ENCODE measurements around the gene AKR1C2.
"Not testable (repeated sequence)": the region's sequence is repeated elsewhere in the genome, so short reads cannot be mapped to it uniquely, and the experiment has no call there.

Gene AKR1C2

DNA sequence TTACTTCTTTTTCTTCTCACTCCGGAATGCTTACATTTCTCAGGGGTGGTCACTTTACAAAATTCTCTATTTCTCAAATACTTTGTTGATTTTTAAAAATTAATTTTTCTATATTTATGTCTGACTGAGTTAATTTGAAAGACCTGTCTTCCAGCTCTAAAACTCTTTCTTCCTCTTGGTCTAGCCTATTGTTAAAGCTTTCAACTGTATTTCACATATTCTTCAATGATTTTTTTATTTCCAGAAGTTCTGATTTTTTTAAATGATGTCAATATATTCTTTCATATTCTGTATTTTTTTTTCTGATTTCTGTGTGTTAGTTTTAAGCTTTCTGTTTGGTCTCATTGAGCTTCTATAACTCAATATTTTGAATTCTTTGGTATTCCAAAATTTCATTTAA lies 27.3 kb upstream of the AKR1C2 start:
- H3K36me3 ChIP-seq (ENCODE audit: control insufficient read depth, insufficient read depth, low read length) = no peaks in the 10 kb centered on the region
- H3K4me1 ChIP-seq (ENCODE audit: control insufficient read depth, insufficient read depth, low read length) = no peaks in the 10 kb centered on the region
- no peaks in the 10 kb centered on the region for H3K27me3 ChIP-seq (ENCODE audit: control insufficient read depth, insufficient read depth, low read length, poor library complexity, severe bottlenecking)
- no peak overlapping the region for H3K27ac ChIP-seq (ENCODE audit: insufficient read depth, low read depth, low read length, poor library complexity, severe bottlenecking)
- WGBS, 2 experiments = 100% methylated on average over 1 of the region's 1 CpG; no CpG with 5 or more reads in 1 of the 2 experiments
- H3K9me3 ChIP-seq (ENCODE audit: control insufficient read depth, low read length) = peaks cover 4% of the 10 kb centered on the region
- no peak overlapping the region for H3K4me3 ChIP-seq (ENCODE audit: insufficient read depth, low read depth, low read length)

DNA sequence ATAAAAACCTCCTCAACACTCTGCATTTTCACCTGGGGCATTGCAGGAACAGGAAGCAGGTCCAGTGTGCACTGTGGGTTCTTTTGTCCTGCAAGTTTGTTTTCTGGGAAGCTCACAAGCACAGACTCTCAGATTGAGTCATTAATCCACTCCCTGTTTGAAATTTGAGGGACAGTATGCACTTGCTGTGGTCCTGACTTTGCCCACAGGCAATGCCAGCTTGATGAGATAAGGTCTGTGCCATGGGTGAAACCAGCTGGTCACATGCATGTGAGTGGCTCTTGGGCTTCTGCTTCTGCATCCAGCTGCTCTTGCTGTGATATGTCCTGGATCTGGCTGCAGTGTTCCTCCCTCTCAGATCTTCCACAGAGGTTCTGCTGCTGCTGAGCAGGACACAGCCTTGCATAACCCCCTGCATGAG lies 21.8 kb upstream of the AKR1C2 start:
- H3K36me3 ChIP-seq (ENCODE audit: control insufficient read depth, insufficient read depth, low read length); H3K27ac ChIP-seq (ENCODE audit: insufficient read depth, low read depth, low read length, poor library complexity, severe bottlenecking); H3K4me3 ChIP-seq (ENCODE audit: insufficient read depth, low read depth, low read length); H3K27me3 ChIP-seq (ENCODE audit: control insufficient read depth, insufficient read depth, low read length, poor library complexity, severe bottlenecking); H3K4me1 ChIP-seq (ENCODE audit: control insufficient read depth, insufficient read depth, low read length); H3K9me3 ChIP-seq (ENCODE audit: control insufficient read depth, low read length): not testable (repeated sequence)

DNA sequence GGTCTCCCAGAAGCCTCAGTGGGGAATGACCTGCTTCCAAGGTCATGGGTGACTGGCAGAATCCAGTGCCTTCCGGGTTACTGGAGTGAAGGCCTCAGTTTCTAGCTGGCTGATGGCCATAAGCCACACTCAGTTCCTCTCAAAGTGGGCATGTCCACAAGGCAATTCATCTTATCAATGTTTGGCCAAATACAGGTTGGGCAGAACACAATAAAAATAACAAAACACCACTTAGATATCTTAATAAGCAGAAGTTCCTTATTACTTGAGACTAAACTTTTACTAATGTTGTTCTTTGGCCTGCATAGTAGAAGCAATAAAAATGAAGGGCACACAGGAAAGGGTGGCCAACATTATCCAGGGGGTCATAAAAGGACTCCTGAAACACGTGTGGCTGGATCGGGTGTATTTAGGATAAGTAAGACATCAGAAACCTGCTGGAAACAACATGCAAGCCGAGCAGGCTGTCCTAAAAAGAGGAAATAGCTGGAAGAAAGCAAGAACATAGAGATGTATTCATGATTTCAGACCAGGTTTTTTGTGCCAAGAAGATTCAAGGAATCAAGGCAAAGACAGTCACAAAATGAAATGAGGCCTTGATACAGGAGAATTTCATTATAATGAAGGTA lies 19.6 kb upstream of the AKR1C2 start:
- Histone ChIP-seq H3K4me3 (ENCODE audit: insufficient read depth, low read depth, low read length) (no peak overlapping the region), H3K27me3 (ENCODE audit: control insufficient read depth, insufficient read depth, low read length, poor library complexity, severe bottlenecking) (no peaks in the 10 kb centered on the region), H3K4me1 (ENCODE audit: control insufficient read depth, insufficient read depth, low read length) (no peaks in the 10 kb centered on the region), H3K9me3 (ENCODE audit: control insufficient read depth, low read length) (no peaks in the 10 kb centered on the region), H3K27ac (ENCODE audit: insufficient read depth, low read depth, low read length, poor library complexity, severe bottlenecking) (no peak overlapping the region), H3K36me3 (ENCODE audit: control insufficient read depth, insufficient read depth, low read length) (no peaks in the 10 kb centered on the region)
- 69 to 71% methylated on average over 4 of the region's 4 CpGs for WGBS, 2 experiments

DNA sequence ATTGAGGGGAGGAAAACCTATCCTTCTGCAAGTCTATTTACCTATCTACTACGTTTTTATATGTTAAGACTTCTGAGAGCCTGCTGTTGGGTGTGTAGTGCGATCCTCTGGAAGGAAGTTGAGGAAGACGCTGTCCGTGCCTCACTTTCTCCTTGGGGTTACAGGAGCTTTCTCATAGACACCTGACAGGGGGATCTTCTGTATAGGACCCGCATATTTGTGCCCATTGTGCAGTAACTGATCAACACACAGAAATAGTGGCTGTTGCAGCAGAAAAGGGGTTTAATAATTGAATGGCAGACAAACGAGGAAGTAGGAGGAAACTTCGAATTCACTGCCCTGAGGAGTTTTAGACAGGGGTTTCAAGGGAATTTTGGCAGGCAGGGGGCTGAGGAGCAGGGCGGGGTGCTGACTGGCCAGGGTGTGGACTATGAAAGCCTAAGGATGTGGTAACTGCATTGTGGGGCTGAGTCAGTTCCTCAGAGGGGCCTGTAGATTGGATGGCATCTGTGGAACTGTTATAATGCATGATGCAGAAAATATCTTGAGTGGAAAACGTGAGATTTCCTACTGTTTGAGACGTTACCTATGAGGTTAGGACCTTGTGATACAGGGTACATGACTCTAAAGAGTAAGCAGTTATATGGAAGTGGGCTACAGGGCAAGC lies 18.1 kb upstream of the AKR1C2 start:
- not testable (repeated sequence) for H3K27ac ChIP-seq (ENCODE audit: insufficient read depth, low read depth, low read length, poor library complexity, severe bottlenecking); H3K36me3 ChIP-seq (ENCODE audit: control insufficient read depth, insufficient read depth, low read length); H3K27me3 ChIP-seq (ENCODE audit: control insufficient read depth, insufficient read depth, low read length, poor library complexity, severe bottlenecking); H3K4me1 ChIP-seq (ENCODE audit: control insufficient read depth, insufficient read depth, low read length); H3K4me3 ChIP-seq (ENCODE audit: insufficient read depth, low read depth, low read length); H3K9me3 ChIP-seq (ENCODE audit: control insufficient read depth, low read length)
- WGBS, 2 experiments = 86 to 87% methylated on average over 8 of the region's 10 CpGs

DNA sequence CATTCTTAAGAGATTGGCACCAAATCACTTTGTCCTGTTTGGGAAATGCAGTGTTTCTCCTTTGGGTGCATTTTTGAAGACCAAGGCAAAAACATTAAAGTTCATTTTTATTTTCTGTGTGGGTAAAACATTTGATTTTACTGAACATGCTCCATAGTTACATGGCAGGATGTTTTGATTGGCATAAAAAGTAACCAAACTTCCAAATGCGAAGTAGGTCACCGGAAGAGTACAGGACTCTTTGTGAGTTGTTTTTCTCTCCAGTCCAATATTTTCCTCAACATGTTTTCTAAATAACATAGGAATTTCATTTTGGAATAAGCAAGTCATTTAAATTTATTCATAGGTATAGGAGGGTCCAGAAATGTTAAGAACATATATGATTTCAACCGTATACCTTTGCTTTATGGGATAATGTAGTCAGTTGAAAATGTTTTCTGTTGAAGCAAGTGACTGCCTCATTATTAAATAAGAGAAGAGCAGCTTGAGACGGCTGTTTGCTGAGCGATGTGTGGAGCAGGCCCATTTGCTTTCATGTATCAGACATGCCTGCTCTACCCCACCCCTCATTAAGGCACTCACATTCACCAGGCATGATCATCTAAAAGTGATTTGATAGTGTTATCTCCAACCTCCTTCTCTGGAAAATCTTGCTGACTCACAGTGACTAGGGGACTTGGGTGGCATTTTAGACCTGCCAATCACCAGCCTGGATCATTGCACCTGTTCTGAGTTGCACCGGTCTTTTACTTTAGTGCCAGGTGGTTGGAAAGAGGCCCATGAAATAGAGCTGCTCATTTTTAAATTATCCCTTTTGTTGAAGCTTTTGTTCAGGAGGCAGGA lies 16.3 kb upstream of the AKR1C2 start:
- not testable (repeated sequence) for H3K4me3 ChIP-seq (ENCODE audit: insufficient read depth, low read depth, low read length); H3K4me1 ChIP-seq (ENCODE audit: control insufficient read depth, insufficient read depth, low read length); H3K27ac ChIP-seq (ENCODE audit: insufficient read depth, low read depth, low read length, poor library complexity, severe bottlenecking); H3K27me3 ChIP-seq (ENCODE audit: control insufficient read depth, insufficient read depth, low read length, poor library complexity, severe bottlenecking); H3K9me3 ChIP-seq (ENCODE audit: control insufficient read depth, low read length); H3K36me3 ChIP-seq (ENCODE audit: control insufficient read depth, insufficient read depth, low read length)
- 80 to 85% methylated on average over 5 to 6 of the region's 6 CpGs for WGBS, 2 experiments

DNA sequence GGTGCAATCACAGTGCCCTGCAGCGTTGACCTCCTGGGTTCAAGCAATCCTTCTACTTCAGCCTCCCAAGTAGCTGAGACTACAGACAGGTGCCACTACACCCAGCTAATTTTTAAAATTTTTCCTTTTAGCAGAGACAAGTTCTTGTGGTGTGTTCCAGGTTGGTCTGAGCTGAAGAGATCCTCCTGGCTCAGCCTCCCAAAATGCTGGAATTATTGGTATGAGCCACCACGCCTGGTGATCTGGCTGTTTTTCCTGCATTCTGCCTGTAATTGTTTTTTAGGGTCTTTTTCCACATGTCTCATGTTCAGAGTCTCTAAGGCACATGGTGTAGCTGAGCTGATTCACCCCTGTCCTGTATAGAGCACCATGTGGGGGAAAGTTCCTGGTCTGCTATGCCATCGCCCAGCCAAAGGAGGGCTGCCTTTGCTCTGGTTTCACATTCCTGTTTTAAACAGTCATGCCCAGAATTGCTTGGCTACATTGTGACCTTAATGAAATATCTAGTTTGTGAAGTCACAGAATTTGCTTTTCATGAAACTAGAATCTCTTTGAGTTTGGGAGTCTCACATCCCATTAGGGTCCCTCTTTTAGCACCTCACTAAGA lies 15.1 kb upstream of the AKR1C2 start:
- not testable (repeated sequence) for H3K4me3 ChIP-seq (ENCODE audit: insufficient read depth, low read depth, low read length); H3K27ac ChIP-seq (ENCODE audit: insufficient read depth, low read depth, low read length, poor library complexity, severe bottlenecking); H3K36me3 ChIP-seq (ENCODE audit: control insufficient read depth, insufficient read depth, low read length); H3K4me1 ChIP-seq (ENCODE audit: control insufficient read depth, insufficient read depth, low read length); H3K27me3 ChIP-seq (ENCODE audit: control insufficient read depth, insufficient read depth, low read length, poor library complexity, severe bottlenecking); H3K9me3 ChIP-seq (ENCODE audit: control insufficient read depth, low read length)
- 91 to 97% methylated on average over 2 of the region's 3 CpGs for WGBS, 2 experiments

DNA sequence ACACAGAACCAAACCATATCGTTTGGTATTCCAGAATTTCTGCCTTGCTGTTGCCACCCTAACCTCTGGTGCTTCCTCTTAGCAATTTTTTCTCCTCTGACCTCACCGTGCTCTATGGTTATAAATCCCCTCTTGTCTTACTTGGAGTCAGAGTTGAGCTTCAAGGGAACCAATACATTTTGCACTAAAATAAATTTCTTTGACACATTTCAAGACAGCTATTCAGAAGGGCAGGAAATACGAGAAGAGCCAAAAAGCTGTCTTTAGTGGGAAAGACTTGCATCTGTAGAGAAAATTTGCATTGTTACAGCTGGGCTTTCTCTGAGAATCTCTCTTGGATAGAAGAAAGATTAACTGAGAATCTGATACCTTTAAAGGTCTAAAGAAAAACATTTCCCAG lies 14.5 kb upstream of the AKR1C2 start:
- Histone ChIP-seq H3K9me3 (ENCODE audit: control insufficient read depth, low read length) (no peaks in the 10 kb centered on the region), H3K27me3 (ENCODE audit: control insufficient read depth, insufficient read depth, low read length, poor library complexity, severe bottlenecking) (no peaks in the 10 kb centered on the region), H3K27ac (ENCODE audit: insufficient read depth, low read depth, low read length, poor library complexity, severe bottlenecking) (no peak overlapping the region), H3K4me1 (ENCODE audit: control insufficient read depth, insufficient read depth, low read length) (no peaks in the 10 kb centered on the region), H3K4me3 (ENCODE audit: insufficient read depth, low read depth, low read length) (no peak overlapping the region), H3K36me3 (ENCODE audit: control insufficient read depth, insufficient read depth, low read length) (no peaks in the 10 kb centered on the region)
- WGBS, 2 experiments = 68 to 70% methylated on average over 3 of the region's 3 CpGs

DNA sequence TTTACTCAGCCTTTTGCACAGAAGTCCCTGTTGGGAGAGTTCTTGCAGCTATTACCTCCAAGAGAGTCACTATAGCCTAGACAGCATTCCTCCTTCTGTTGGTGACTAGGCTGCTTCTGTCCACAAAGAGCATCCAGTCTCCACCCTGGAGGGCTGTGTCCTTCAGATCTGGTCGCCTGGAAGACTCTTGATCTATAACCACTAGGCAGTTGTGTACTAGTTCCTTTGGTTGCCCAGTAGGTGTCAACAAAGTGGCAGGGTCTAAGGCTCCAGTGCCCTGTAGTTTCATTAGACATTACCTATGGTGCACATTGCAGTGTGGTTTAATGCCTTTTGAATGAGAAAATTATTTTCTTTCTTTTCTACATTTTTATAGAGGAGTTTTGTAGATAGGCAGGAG lies 11.3 kb upstream of the AKR1C2 start:
- H3K4me3 ChIP-seq (ENCODE audit: insufficient read depth, low read depth, low read length) = no peak overlapping the region
- no peak overlapping the region for H3K27ac ChIP-seq (ENCODE audit: insufficient read depth, low read depth, low read length, poor library complexity, severe bottlenecking)
- WGBS, 2 experiments = 84 to 89% methylated on average over 1 of the region's 1 CpG
- no peaks in the 10 kb centered on the region for H3K4me1 ChIP-seq (ENCODE audit: control insufficient read depth, insufficient read depth, low read length)
- H3K27me3 ChIP-seq (ENCODE audit: control insufficient read depth, insufficient read depth, low read length, poor library complexity, severe bottlenecking) = no peaks in the 10 kb centered on the region
- H3K36me3 ChIP-seq (ENCODE audit: control insufficient read depth, insufficient read depth, low read length) = no peaks in the 10 kb centered on the region
- H3K9me3 ChIP-seq (ENCODE audit: control insufficient read depth, low read length) = no peaks in the 10 kb centered on the region

DNA sequence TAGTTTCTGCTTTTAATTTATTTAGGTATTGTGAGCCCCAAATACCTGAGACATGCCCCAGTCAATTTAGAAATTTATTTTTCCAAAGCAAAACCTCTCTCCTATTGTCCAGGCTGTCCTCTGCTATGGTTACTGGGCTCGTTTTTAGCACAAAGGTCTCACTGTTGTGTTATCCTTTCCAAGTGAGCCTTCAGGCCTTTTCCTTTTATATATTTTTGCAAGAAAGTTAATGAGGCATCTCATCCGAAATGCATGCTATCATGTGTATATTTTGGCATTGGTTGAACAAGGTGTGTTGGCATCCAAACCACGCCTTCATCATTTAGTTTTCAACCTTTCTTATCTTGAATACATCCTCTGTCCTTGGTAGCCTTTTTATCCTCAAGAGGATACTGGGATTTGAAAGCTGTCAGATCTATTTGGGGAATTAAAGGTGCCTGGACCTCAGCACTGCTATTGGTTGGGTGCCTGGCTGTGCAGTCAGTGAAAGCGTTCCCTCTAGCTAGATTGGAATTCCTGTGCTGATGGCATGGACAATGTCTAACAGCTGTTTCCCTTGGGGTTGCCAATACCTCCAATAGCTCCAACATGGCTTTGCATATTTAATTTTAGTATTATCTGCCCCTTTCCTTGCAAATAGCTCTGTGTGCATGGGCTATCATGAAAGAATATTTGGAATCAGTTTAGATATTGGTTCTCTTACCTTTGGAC lies 10.7 kb upstream of the AKR1C2 start:
- H3K27ac ChIP-seq (ENCODE audit: insufficient read depth, low read depth, low read length, poor library complexity, severe bottlenecking); H3K4me3 ChIP-seq (ENCODE audit: insufficient read depth, low read depth, low read length); H3K4me1 ChIP-seq (ENCODE audit: control insufficient read depth, insufficient read depth, low read length); H3K27me3 ChIP-seq (ENCODE audit: control insufficient read depth, insufficient read depth, low read length, poor library complexity, severe bottlenecking); H3K9me3 ChIP-seq (ENCODE audit: control insufficient read depth, low read length); H3K36me3 ChIP-seq (ENCODE audit: control insufficient read depth, insufficient read depth, low read length): not testable (repeated sequence)
- 88 to 90% methylated on average over 2 of the region's 4 CpGs for WGBS, 2 experiments

DNA sequence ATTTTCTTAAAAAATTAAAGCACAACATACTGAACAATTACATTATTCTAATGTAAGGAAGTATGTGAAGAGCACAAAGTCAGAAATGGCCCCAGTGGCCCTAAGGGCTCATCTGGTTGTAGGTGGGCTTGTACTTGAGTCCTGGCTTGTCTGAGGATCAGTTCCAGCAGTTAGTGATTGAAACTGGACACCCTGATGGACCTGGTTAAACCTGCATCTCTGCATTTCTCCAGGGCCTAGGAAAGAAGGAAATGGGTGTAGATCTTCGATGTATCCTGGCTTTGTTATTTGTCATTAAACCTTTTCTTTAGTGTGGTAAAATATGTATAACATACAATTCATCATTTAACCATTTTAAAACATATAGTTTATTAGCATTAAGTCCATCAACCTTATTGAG lies 9.7 kb upstream of the AKR1C2 start:
- H3K36me3 ChIP-seq (ENCODE audit: control insufficient read depth, insufficient read depth, low read length) = no peaks in the 10 kb centered on the region
- H3K9me3 ChIP-seq (ENCODE audit: control insufficient read depth, low read length) = no peaks in the 10 kb centered on the region
- WGBS, 2 experiments = no CpG with 5 or more reads among the region's 1 CpG
- H3K27ac ChIP-seq (ENCODE audit: insufficient read depth, low read depth, low read length, poor library complexity, severe bottlenecking) = no peak overlapping the region
- H3K4me3 ChIP-seq (ENCODE audit: insufficient read depth, low read depth, low read length) = no peak overlapping the region
- H3K27me3 ChIP-seq (ENCODE audit: control insufficient read depth, insufficient read depth, low read length, poor library complexity, severe bottlenecking) = no peaks in the 10 kb centered on the region
- no peaks in the 10 kb centered on the region for H3K4me1 ChIP-seq (ENCODE audit: control insufficient read depth, insufficient read depth, low read length)

Data from ectodermal cell (in vitro differentiated cells).